GM13977 (cell line): ENCODE measurements around the gene SVOP.

Experiments used
- DNase-seq: peaks from one replicate; pipeline ENCODE4 v3.0.0; 2012; ENCODE audit warnings: low spot score
- CTCF ChIP-seq: IDR thresholded peaks from 2 replicates; pipeline ENCODE4 v1.5.1; 2012; ENCODE audit warnings: mild to moderate bottlenecking, control low read depth; ENCODE audit not compliant: insufficient read depth; ENCODE audit errors: extremely low read depth, missing control alignments
- in situ Hi-C: fragments of 300-500 bp; cut with MboI; formaldehyde crosslinking; loops from one replicate; pipeline ENCODE4 v1.12.0; 2022; ENCODE audit warnings: low sequenced_read_pairs, low pct_unique_long_range_greater_than_20kb, mixed read lengths, inconsistent platforms; ENCODE audit not compliant: unreplicated experiment

Gene SVOP

GRCh38 chr12:108906971-108907370 lies 113.9 kb downstream of the SVOP start:
- no peak for TF ChIP-seq CTCF
- in situ Hi-C loops = no loop called here
- no peak for DNase-seq

- no peak for DNase-seq
- TF ChIP-seq CTCF = no peak
- in situ Hi-C loops = no loop called here
Measured at GRCh38 chr12:108905725-108906124, 115.1 kb downstream of the SVOP start.

- in situ Hi-C loops = no loop called here
- no peak for TF ChIP-seq CTCF
- no peak for DNase-seq
Measured at GRCh38 chr12:108899145-108899544, 121.7 kb downstream of the SVOP start.

GRCh38 chr12:108896817-108897216 lies 124.1 kb downstream of the SVOP start:
- in situ Hi-C loops = no loop called here
- no peak for DNase-seq
- TF ChIP-seq CTCF = no peak

GRCh38 chr12:108896336-108896735 lies 124.5 kb downstream of the SVOP start:
- in situ Hi-C loops = no loop called here
- DNase-seq = no peak
- no peak for TF ChIP-seq CTCF

GRCh38 chr12:108895220-108895802 lies 125.6 kb downstream of the SVOP start:
- no peak for TF ChIP-seq CTCF
- in situ Hi-C loops = no loop called here
- DNase-seq = no peak

GRCh38 chr12:108890208-108890607 lies 130.7 kb downstream of the SVOP start:
- no peak for DNase-seq
- no peak for TF ChIP-seq CTCF
- in situ Hi-C loops = no loop called here
